GM12878 (cell line): ENCODE results near the gene SPATS2L. TPM values are rescaled to one million over a fixed set of nuclear protein-coding genes. Genes with fewer than 3 reads are reported as not detected.
A peak's percentile ranks its signal among the peaks of the same experiment; 100 is the strongest.

Experiments
- ATAC-seq: fragments of 200-7000 bp; cut with Tn5 transposase; 3 replicates; pipeline ENCODE4 v1.9.1; 2020; ENCODE audit warnings: mild to moderate bottlenecking, moderate library complexity
- BruUV-seq: library from RNA; stranded (reverse); fragments of 400-500 nt; replicated peaks from 2 replicates; lab custom pipeline; 2021; lab: Mats Ljungman, UMichigan
- CTCF ChIA-PET: fragments of 300-600 bp; sonication (Branson Sonifier 250); formaldehyde crosslinking; extraction: SDS; loops from one replicate; lab custom pipeline; 2021; ENCODE audit warnings: inconsistent platforms; lab: Yijun Ruan, JAX
- POLR2A ChIA-PET: fragments of 350-600 bp; formaldehyde crosslinking; extraction: SDS; loops from one replicate; lab custom pipeline; 2021; ENCODE audit warnings: inconsistent platforms; lab: Charles Lee
- RAD21 ChIA-PET: fragments of 300-600 bp; sonication (Branson Sonifier 250); formaldehyde crosslinking; loops from one replicate; lab custom pipeline; 2023; ENCODE audit warnings: antibody characterized with exemption; ENCODE audit not compliant: unreplicated experiment; lab: Charles Lee
- SMC1A ChIA-PET: fragments of 300-600 bp; sonication (Branson Sonifier 250); formaldehyde crosslinking; loops from one replicate; lab custom pipeline; 2023; ENCODE audit not compliant: unreplicated experiment, uncharacterized antibody; lab: Charles Lee
- DNase-seq: peaks from one replicate; pipeline ENCODE4 v3.0.0-alpha.2; 2011; ENCODE audit warnings: low read depth, low spot score
- FAIRE-seq: peaks from 3 replicates; lab custom pipeline; 2011; peaks lifted over from hg19 to GRCh38; lab: Jason Lieb, UNC
- H2AFZ ChIP-seq: 2 replicates; pipeline ENCODE4 v1.6.0; 2011; ENCODE audit warnings: low read depth, low read length, control low read depth; ENCODE audit not compliant: control insufficient read depth
- H3K27ac ChIP-seq: 2 replicates; pipeline ENCODE4 v1.5.1; 2011; ENCODE audit warnings: control low read depth; ENCODE audit not compliant: control insufficient read depth, insufficient read depth
- H3K27me3 ChIP-seq, 2 experiments: replicated peaks in 1 of 2; 2 replicates each; pipeline versions ENCODE4 v1.6.0 to v1.6.1; 2011; ENCODE audit warnings: low read length in 1 of 2; ENCODE audit not compliant: control insufficient read depth in 2 of 2, insufficient read depth in 2 of 2
- H3K36me3 ChIP-seq, 2 experiments: 2 replicates each; pipeline ENCODE4 v1.5.1; 2011; ENCODE audit warnings: low read length in 1 of 2; ENCODE audit not compliant: control insufficient read depth in 2 of 2, insufficient read depth in 2 of 2
- H3K4me1 ChIP-seq: 2 replicates; pipeline ENCODE4 v1.6.1; 2011; ENCODE audit warnings: mild to moderate bottlenecking, low read length, moderate library complexity, mixed read lengths; ENCODE audit not compliant: control insufficient read depth, insufficient read depth
- H3K4me2 ChIP-seq: 2 replicates; pipeline ENCODE4 v1.6.0; 2011; ENCODE audit warnings: control low read depth; ENCODE audit not compliant: control insufficient read depth, insufficient read depth
- H3K4me3 ChIP-seq: fragments of 200-600 bp; sonication (generic); 2 replicates; pipeline ENCODE4 v1.5.1; 2016
- H3K79me2 ChIP-seq: 2 replicates; pipeline ENCODE4 v1.6.0; 2011; ENCODE audit warnings: low read length; ENCODE audit not compliant: control insufficient read depth, insufficient read depth
- H3K9ac ChIP-seq: 2 replicates; pipeline ENCODE4 v1.8.0; 2011; ENCODE audit warnings: low read length, control low read depth, mixed read lengths; ENCODE audit not compliant: control insufficient read depth, insufficient read depth
- H3K9me3 ChIP-seq: replicated peaks from 3 replicates; pipeline ENCODE4 v1.5.1; 2011; ENCODE audit warnings: mild to moderate bottlenecking, low read length; ENCODE audit not compliant: control insufficient read depth, insufficient read depth
- H4K20me1 ChIP-seq: 2 replicates; pipeline ENCODE4 v1.6.0; 2011; ENCODE audit not compliant: control insufficient read depth, insufficient read depth
- E2F8 ChIP-seq: fragments of 450-650 bp; IDR thresholded peaks from 2 replicates; pipeline ENCODE4 v1.6.1; 2018; ENCODE audit warnings: mild to moderate bottlenecking, low read depth, moderate library complexity; ENCODE audit not compliant: partially characterized antibody
- JUND ChIP-seq: IDR thresholded peaks from 2 replicates; pipeline ENCODE4 v1.6.1; 2012; ENCODE audit warnings: low read depth, mild to moderate bottlenecking, low read length, improper control_type of control experiment, moderate library complexity
- POLR2AphosphoS2 ChIP-seq: IDR thresholded peaks from 2 replicates; pipeline ENCODE4 v1.6.1; 2011; ENCODE audit warnings: low read depth, mild to moderate bottlenecking, low read length, improper control_type of control experiment, moderate library complexity
- TCF3 ChIP-seq: IDR thresholded peaks from 2 replicates; pipeline ENCODE4 v1.6.1; 2012; ENCODE audit warnings: low read depth, mild to moderate bottlenecking, low read length, borderline replicate concordance; ENCODE audit not compliant: insufficient read depth
- ZNF384 ChIP-seq: IDR thresholded peaks from 2 replicates; pipeline ENCODE4 v1.6.1; 2012; ENCODE audit warnings: low read depth, mild to moderate bottlenecking, low read length, improper control_type of control experiment, borderline replicate concordance
- WGBS: methylation state at CpG from one replicate; pipeline ENCODE4 v1.1.6; 2016; ENCODE audit warnings: low lambda C conversion rate; ENCODE audit not compliant: insufficient replicate concordance, insufficient coverage; ENCODE audit errors: missing lambda C conversion rate; 5-methylcytosine and 5-hydroxymethylcytosine counted together
- in situ Hi-C: fragments of 300-500 bp; cut with MboI; formaldehyde crosslinking; loops from 9 replicates; pipeline ENCODE4 v1.14.3; 2018; ENCODE audit warnings: mixed read lengths
- intact Hi-C: fragments of 100-400 bp; cut with micrococcal nuclease; formaldehyde crosslinking; loops from one replicate; pipeline ENCODE4 v1.14.2; 2022; ENCODE audit not compliant: unreplicated experiment
- polyA plus RNA-seq, 11 experiments: library from polyadenylated mRNA; depleted of rRNA in 4 of 11; unstranded in 6 of 11; stranded (reverse) in 5 of 11; fragments of >200 nt; fragmentation: Nextera tagmentation in 4 of 11; fragmentation: Illumina TruSeq in 1 of 11; extraction: Ambion mirVana in 4 of 11; extraction: Trizol in 1 of 11; gene quantifications; 1 replicate in 1 of 11; 2 replicates in 10 of 11; pipeline versions ENCODE4 v1.2.1 to v1.2.3, GENCODE V29; 2011 to 2016; ENCODE audit warnings: inconsistent platforms in 2 of 11, missing spikeins in 2 of 11, low read depth in 1 of 11
- total RNA-seq, 4 experiments: library from RNA; depleted of rRNA in 3 of 4; stranded (reverse); fragments of >200 nt in 3 of 4; fragmentation: Illumina TruSeq in 1 of 4; extraction: Trizol in 1 of 4; gene quantifications; 2 replicates each; pipeline versions ENCODE4 v1.2.1 to v1.2.3, GENCODE V29; 2013 to 2021
- TF ChIP-seq, protein P1 (sequence below): IDR thresholded peaks from 2 replicates; pipeline ENCODE4 v1.6.1; 2011; ENCODE audit warnings: borderline replicate concordance, low read depth, mild to moderate bottlenecking, moderate library complexity, low read length; ENCODE audit not compliant: insufficient read depth, poor library complexity, severe bottlenecking
- TF ChIP-seq, protein P2 (sequence below): fragments of 450-650 bp; IDR thresholded peaks from 2 replicates; pipeline ENCODE4 v1.6.1; 2017; ENCODE audit warnings: mild to moderate bottlenecking, moderate library complexity
- TF ChIP-seq, protein P3 (sequence below): IDR thresholded peaks from 2 replicates; pipeline ENCODE4 v1.6.1; 2012; ENCODE audit warnings: improper control_type of control experiment, low read depth, low read length; ENCODE audit not compliant: insufficient replicate concordance

Gene SPATS2L
- total and polyA plus RNA-seq, 10 of the 15 experiments (the other 5 are each of a cell fraction or from before 2014, with no cell fraction given) = 5.2 to 30.0 (median 20.1) TPM

- ChIA-PET RAD21 (interaction anchor here (0.8 to 1.4 kb wide), 3 partner anchors 9 to 162 kb away, joined by 3 read pairs; no protein-coding TSS in a partner anchor), CTCF (interaction anchor here (1.2 to 1.6 kb wide), 4 partner anchors 9 to 335 kb away, joined by 3 to 5 read pairs (median 4); no protein-coding TSS in a partner anchor), SMC1A (interaction anchor here (1.8 to 2.9 kb wide), 2 partner anchors 12 to 17 kb away, joined by 6 to 16 read pairs; no protein-coding TSS in a partner anchor), POLR2A (interaction anchor here (0.6 to 1.5 kb wide), 3 partner anchors 8 to 151 kb away, joined by 3 read pairs; partner anchors contain the start of gene SPATS2L)
- Histone ChIP-seq H3K79me2 (peaks cover 4% of the 10 kb centered on the region), H3K4me1 (peaks cover 3% of the 10 kb centered on the region; the same call in 1 of the 2 replicates), H3K27me3 (no peaks in the 10 kb centered on the region), H3K9me3 (no peaks in the 10 kb centered on the region), H3K9ac (no peak overlapping the region), H3K4me2 (no peak overlapping the region), H2AFZ (no peak overlapping the region), H3K27ac (no peak overlapping the region), H3K4me3 (no peak overlapping the region), H4K20me1 (no peaks in the 10 kb centered on the region), H3K36me3 (no peaks in the 10 kb centered on the region)
- WGBS = 69% methylated on average over 2 of the region's 2 CpGs
- no TSS peak for BruUV-seq
- in situ Hi-C loops (no loop called here), intact Hi-C loops (no loop called here)
- ATAC-seq = peak; percentile 33; the same call in 1 of the 3 replicates
- FAIRE-seq = no peak
- DNase-seq = no peak
- TF ChIP-seq, protein P1, sequence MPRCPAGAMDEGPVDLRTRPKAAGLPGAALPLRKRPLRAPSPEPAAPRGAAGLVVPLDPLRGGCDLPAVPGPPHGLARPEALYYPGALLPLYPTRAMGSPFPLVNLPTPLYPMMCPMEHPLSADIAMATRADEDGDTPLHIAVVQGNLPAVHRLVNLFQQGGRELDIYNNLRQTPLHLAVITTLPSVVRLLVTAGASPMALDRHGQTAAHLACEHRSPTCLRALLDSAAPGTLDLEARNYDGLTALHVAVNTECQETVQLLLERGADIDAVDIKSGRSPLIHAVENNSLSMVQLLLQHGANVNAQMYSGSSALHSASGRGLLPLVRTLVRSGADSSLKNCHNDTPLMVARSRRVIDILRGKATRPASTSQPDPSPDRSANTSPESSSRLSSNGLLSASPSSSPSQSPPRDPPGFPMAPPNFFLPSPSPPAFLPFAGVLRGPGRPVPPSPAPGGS = no peak
- TF ChIP-seq ZNF384 (no peak), E2F8 (no peak), JUND (no peak), POLR2AphosphoS2 (no peak), TCF3 (no peak)
- TF ChIP-seq, protein P2, sequence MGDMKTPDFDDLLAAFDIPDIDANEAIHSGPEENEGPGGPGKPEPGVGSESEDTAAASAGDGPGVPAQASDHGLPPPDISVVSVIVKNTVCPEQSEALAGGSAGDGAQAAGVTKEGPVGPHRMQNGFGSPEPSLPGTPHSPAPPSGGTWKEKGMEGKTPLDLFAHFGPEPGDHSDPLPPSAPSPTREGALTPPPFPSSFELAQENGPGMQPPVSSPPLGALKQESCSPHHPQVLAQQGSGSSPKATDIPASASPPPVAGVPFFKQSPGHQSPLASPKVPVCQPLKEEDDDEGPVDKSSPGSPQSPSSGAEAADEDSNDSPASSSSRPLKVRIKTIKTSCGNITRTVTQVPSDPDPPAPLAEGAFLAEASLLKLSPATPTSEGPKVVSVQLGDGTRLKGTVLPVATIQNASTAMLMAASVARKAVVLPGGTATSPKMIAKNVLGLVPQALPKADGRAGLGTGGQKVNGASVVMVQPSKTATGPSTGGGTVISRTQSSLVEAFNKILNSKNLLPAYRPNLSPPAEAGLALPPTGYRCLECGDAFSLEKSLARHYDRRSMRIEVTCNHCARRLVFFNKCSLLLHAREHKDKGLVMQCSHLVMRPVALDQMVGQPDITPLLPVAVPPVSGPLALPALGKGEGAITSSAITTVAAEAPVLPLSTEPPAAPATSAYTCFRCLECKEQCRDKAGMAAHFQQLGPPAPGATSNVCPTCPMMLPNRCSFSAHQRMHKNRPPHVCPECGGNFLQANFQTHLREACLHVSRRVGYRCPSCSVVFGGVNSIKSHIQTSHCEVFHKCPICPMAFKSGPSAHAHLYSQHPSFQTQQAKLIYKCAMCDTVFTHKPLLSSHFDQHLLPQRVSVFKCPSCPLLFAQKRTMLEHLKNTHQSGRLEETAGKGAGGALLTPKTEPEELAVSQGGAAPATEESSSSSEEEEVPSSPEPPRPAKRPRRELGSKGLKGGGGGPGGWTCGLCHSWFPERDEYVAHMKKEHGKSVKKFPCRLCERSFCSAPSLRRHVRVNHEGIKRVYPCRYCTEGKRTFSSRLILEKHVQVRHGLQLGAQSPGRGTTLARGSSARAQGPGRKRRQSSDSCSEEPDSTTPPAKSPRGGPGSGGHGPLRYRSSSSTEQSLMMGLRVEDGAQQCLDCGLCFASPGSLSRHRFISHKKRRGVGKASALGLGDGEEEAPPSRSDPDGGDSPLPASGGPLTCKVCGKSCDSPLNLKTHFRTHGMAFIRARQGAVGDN = no peak
- TF ChIP-seq, protein P3, sequence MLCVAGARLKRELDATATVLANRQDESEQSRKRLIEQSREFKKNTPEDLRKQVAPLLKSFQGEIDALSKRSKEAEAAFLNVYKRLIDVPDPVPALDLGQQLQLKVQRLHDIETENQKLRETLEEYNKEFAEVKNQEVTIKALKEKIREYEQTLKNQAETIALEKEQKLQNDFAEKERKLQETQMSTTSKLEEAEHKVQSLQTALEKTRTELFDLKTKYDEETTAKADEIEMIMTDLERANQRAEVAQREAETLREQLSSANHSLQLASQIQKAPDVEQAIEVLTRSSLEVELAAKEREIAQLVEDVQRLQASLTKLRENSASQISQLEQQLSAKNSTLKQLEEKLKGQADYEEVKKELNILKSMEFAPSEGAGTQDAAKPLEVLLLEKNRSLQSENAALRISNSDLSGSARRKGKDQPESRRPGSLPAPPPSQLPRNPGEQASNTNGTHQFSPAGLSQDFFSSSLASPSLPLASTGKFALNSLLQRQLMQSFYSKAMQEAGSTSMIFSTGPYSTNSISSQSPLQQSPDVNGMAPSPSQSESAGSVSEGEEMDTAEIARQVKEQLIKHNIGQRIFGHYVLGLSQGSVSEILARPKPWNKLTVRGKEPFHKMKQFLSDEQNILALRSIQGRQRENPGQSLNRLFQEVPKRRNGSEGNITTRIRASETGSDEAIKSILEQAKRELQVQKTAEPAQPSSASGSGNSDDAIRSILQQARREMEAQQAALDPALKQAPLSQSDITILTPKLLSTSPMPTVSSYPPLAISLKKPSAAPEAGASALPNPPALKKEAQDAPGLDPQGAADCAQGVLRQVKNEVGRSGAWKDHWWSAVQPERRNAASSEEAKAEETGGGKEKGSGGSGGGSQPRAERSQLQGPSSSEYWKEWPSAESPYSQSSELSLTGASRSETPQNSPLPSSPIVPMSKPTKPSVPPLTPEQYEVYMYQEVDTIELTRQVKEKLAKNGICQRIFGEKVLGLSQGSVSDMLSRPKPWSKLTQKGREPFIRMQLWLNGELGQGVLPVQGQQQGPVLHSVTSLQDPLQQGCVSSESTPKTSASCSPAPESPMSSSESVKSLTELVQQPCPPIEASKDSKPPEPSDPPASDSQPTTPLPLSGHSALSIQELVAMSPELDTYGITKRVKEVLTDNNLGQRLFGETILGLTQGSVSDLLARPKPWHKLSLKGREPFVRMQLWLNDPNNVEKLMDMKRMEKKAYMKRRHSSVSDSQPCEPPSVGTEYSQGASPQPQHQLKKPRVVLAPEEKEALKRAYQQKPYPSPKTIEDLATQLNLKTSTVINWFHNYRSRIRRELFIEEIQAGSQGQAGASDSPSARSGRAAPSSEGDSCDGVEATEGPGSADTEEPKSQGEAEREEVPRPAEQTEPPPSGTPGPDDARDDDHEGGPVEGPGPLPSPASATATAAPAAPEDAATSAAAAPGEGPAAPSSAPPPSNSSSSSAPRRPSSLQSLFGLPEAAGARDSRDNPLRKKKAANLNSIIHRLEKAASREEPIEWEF = no peak
Measured at GRCh38 chr2:200320344-200320743, 13.9 kb downstream of the SPATS2L start.
